Stimulated activated effector memory CD8-positive, alpha-beta T cell treated with anti-CD3 and anti-CD28 coated beads, Interleukin-12 subunit alpha, Interleukin-12 subunit beta, amount 100 ng/mL, for 72 hours (primary cell): ENCODE results near the gene FAM20B.
"Not testable (repeated sequence)": the region's sequence is repeated elsewhere in the genome, so short reads cannot be mapped to it uniquely, and the experiment has no call there.

Experiments used
- ATAC-seq: fragments of 150-1000 bp; cut with Tn5 transposase; 2 replicates; pipeline ENCODE4 v1.10.0; 2021
- DNase-seq, 2 donors: peaks; one replicate each; pipeline ENCODE4 v3.0.0; 2021 to 2022; ENCODE audit warnings: low spot score in 2 of 2
- H3K27ac Mint-ChIP-seq: one replicate; pipeline ENCODE4 v1.8.0; 2022; ENCODE audit warnings: mild to moderate bottlenecking, mixed read lengths
- H3K36me3 Mint-ChIP-seq: one replicate; pipeline ENCODE4 v1.8.0; 2022; ENCODE audit warnings: mild to moderate bottlenecking, mixed read lengths
- H3K4me1 Mint-ChIP-seq: one replicate; pipeline ENCODE4 v1.8.0; 2022; ENCODE audit warnings: mixed read lengths
- H3K4me3 Mint-ChIP-seq: one replicate; pipeline ENCODE4 v1.8.0; 2022; ENCODE audit warnings: mild to moderate bottlenecking, mixed read lengths
- H3K9me3 Mint-ChIP-seq: one replicate; pipeline ENCODE4 v1.8.0; 2022; ENCODE audit warnings: mixed read lengths

Gene FAM20B, protein sequence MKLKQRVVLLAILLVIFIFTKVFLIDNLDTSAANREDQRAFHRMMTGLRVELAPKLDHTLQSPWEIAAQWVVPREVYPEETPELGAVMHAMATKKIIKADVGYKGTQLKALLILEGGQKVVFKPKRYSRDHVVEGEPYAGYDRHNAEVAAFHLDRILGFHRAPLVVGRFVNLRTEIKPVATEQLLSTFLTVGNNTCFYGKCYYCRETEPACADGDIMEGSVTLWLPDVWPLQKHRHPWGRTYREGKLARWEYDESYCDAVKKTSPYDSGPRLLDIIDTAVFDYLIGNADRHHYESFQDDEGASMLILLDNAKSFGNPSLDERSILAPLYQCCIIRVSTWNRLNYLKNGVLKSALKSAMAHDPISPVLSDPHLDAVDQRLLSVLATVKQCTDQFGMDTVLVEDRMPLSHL

DNA sequence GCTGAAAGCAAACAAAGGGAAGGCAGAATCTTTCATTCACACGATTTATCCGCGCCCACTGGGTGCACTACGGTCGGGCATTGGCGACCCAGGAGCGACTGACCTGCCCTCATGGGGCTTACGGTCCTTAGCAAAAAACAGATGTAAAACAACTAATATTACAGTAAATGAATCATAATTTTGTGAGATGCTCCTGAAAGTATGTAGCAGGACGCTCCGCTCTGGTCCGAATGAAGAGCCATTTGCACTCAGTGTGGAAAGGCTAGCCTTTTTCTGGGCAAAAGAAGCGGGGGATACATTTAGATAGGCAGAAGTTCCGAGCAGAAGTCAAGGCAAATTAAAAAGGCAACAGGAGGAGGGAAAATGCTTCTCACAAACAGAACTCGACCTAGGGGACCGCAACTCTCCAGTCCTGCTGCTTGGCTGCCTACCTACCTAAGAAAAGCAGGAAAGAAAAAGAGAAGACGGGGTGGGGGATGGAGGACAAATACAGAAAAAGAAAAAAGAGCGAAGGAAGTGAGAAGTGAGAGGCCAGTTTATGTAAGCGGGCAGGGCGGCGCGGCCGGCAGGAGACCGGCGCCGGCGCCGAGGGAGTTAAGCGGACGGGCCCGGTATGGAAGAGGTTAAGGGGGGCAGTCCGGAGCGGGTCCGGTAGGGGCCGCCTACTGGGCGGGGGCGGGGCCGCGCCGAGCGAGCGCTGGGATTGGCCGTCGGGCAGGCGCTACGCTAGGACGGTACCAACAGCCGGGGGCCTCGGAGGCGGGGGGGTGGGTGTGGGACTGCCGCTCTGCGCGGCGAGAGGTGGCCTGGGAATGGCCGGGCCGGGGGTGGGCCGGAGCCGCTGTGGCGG lies at the start of gene FAM20B:
TSS of gene FAM20B (plus strand) at position 770 of the 850 bp plus-strand sequence. CDS start 17,954 bp downstream, outside the sequence.
- peak; percentile 74 to 89 for DNase-seq
- H3K27ac Mint-ChIP-seq, result peak within 1 kb of the TSS; percentile 89
- peak within 1 kb of the TSS; percentile 82 for H3K4me3 Mint-ChIP-seq
- no peaks in the 10 kb centered on the region for H3K9me3 Mint-ChIP-seq
- ATAC-seq, result peak; percentile 91
- H3K36me3 Mint-ChIP-seq, result peaks cover 5% of the 10 kb centered on the region
- peaks cover 52% of the 10 kb centered on the region for H3K4me1 Mint-ChIP-seq

DNA sequence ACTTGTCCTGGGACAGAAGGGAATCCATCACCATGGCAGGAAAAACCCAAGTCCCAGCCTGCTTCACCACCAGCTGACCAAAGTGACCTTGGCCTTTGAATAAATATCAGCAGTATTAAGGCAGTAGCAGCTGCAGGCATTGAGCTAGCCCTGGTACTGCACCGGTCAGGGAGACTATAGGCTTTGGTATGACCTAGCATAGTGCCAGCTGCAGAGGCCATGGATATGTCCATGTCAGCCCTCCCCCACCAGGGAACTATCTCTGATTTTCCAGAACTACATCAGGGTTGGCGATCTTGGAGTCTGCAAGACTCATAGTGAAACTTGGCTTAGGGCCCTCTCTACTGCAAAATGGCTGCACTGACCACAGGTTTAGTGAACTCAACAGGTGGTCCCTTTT lies 49.2 kb upstream of the FAM20B start:
- Mint-ChIP-seq H3K4me1 (peaks cover 14% of the 10 kb centered on the region), H3K27ac (no peak overlapping the region), H3K36me3 (no peaks in the 10 kb centered on the region), H3K4me3 (no peak overlapping the region), H3K9me3 (peaks cover 13% of the 10 kb centered on the region)
- ATAC-seq (no peak), DNase-seq (no peak)

DNA sequence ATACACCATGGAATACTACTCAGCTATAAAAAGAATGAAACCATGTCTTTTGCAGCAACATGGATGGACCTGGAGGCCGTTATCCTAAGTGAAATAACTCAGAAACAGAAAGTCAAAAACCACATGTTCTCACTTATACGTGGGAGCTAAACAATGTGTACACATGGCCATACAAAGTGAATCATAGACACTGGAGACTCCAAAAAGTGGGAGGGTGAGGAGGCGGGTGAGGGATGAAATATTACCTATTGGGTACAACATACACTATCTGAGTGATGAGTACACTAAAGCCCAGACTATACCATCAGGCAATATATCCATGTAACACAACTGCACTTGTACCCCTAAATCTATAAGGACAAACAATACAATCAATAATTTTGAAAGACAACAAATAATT lies 39.5 kb upstream of the FAM20B start:
- Mint-ChIP-seq H3K4me3 (no peak overlapping the region), H3K4me1 (no peaks in the 10 kb centered on the region), H3K27ac (no peak overlapping the region), H3K9me3 (no peaks in the 10 kb centered on the region), H3K36me3 (no peaks in the 10 kb centered on the region)
- no peak for DNase-seq
- no peak for ATAC-seq

DNA sequence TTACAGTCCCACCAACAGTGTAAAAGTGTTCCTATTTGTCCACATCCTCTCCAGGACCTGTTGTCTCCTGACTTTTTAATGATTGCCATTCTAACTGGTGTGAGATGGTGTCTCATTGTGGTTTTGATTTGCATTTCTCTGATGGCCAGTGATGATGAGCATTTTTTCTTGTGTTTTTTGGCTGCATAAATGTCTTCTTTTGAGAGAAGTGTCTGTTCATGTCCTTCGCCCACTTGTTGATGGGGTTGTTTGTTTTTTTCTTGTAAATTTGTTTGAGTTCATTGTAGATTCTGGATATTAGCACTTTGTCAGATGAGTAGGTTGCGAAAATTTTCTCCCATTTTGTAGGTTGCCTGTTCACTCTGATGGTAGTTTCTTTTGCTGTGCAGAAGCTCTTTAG lies 37.5 kb upstream of the FAM20B start:
- H3K9me3 Mint-ChIP-seq, DNase-seq, H3K27ac Mint-ChIP-seq, H3K4me3 Mint-ChIP-seq, H3K36me3 Mint-ChIP-seq, ATAC-seq, H3K4me1 Mint-ChIP-seq: not testable (repeated sequence)

DNA sequence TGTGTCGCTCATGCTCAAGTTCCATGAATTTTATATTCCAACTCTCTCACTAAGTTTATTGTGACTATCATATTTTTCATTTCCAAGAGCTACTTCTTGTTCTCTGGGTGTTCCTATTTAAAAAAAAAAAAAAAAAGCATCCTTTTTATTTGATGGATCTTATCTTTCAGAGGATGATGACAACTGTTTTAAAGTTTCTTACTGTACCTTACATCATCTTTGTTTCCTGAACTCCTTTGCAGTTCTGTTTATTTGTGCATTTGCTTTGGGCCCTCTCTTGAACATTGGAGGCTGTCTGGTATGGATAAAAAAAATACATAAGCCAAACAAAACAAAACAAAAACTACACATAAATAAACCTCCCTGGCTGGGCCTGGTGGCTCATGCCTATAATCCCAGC lies 32.1 kb upstream of the FAM20B start:
- Mint-ChIP-seq H3K36me3 (no peaks in the 10 kb centered on the region), H3K9me3 (no peaks in the 10 kb centered on the region), H3K4me3 (no peak overlapping the region), H3K4me1 (peaks cover 4% of the 10 kb centered on the region), H3K27ac (no peak overlapping the region)
- no peak for ATAC-seq
- no peak for DNase-seq

DNA sequence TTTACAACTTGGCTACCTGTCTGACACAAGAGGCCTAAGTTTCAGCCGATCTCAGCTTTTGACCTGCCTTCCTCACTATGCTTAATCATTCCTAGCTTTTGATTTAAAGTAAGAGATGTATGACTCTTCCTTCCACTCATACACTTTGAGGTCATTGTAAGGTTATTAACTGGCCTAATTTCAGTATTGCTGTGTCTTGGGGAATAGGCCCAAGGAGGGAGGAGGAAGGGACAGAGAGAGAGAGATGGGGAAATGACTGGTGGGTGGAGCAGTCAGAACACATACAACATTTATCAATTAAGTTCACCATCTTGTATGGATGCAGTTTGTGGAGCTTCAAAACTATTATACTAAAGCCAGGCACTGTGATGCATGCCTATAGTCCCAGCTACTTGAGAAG lies 28.3 kb upstream of the FAM20B start:
- Mint-ChIP-seq H3K9me3 (no peaks in the 10 kb centered on the region), H3K4me3 (no peak overlapping the region), H3K27ac (no peak overlapping the region), H3K36me3 (no peaks in the 10 kb centered on the region), H3K4me1 (peaks cover 4% of the 10 kb centered on the region)
- ATAC-seq, result peak; percentile 92
- DNase-seq, result no peak

DNA sequence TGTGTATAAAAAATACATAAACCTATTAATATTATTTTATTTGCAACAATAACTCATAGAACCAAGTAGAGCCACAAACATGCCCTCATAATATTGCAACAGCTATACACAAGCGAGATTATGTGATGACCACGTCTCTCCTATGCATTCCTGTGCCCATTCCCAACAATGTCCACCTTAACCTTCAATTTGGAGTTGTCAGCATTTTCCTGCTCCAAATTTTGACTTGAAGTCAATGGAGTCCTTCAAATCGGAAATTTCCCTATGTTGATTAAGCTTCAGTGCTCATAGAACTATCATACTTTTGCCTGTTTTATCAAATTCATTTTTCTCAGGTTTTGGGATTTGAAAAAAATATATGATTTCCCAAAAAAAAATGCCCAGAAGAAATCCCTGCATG lies 27.4 kb upstream of the FAM20B start:
- Mint-ChIP-seq H3K4me1 (peaks cover 11% of the 10 kb centered on the region), H3K4me3 (no peak overlapping the region), H3K36me3 (no peaks in the 10 kb centered on the region), H3K27ac (no peak overlapping the region), H3K9me3 (no peaks in the 10 kb centered on the region)
- ATAC-seq (no peak), DNase-seq (no peak)

DNA sequence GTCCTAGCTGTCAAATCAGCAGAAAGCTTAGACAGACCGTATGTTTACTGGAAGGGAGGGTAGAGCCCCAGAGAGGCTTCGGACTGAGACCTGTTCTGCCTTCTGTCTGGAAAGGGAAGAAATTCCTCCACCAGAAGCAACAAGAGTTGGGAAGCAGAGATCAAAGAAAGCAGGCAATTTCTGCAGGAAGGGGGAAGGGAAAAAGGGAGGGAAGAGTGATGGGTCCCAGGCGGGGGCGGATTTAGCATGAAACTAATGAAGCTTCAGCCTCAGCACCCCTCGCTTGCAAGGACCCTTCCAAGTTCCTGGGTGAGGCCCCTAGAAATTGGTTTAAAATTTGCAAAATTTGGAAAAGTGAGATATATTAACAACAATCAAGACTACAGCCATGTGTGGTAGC lies 26.6 kb upstream of the FAM20B start:
- Mint-ChIP-seq H3K4me1 (peaks cover 16% of the 10 kb centered on the region), H3K36me3 (no peaks in the 10 kb centered on the region), H3K4me3 (no peak overlapping the region), H3K9me3 (no peaks in the 10 kb centered on the region), H3K27ac (no peak overlapping the region)
- ATAC-seq, result no peak
- no peak for DNase-seq

DNA sequence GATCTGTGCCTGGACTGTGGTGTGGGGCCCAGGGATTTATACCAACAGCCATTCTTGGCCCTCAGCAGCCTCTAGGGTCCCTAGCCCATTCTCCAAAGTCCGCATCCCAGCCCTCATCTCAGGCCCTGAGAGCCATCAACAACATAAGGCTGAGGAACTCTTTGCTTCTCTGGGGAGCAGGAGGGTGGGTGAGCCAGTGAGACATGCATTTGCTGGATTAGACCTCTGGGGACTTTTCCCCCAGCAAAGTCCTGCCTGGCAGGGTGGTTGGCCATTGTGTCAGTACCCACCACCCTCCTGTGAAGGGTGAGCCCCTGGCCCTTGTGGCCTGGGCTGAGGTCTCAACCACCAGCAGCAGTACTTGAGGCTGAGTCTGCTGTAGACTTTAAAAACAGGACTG lies 24.2 kb upstream of the FAM20B start:
- H3K4me3 Mint-ChIP-seq, result no peak overlapping the region
- DNase-seq (no peak), ATAC-seq (no peak)
- H3K27ac Mint-ChIP-seq, result no peak overlapping the region
- H3K4me1 Mint-ChIP-seq, result peaks cover 26% of the 10 kb centered on the region
- H3K36me3 Mint-ChIP-seq, result no peaks in the 10 kb centered on the region
- no peaks in the 10 kb centered on the region for H3K9me3 Mint-ChIP-seq

DNA sequence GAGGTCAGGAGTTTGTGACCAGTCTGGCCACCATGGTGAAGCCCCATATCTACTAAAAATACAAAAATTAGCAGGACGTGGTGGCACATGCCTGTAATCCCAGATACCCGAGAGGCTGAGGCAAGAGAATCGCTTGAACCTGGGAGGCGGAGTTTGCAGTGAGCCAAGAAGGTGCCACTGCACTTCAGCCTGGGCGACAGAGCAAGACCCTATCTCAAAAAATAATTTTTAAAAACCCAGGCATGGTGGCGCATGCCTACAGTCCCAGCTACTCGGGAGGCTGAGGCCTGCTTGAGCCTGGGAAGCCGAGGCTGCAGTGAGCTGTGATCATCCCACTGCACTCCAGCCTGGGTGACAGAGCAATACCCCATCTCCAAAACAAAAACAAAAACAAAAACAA lies 23.6 kb upstream of the FAM20B start:
- not testable (repeated sequence) for ATAC-seq, H3K9me3 Mint-ChIP-seq, H3K4me3 Mint-ChIP-seq, DNase-seq, H3K36me3 Mint-ChIP-seq
- Mint-ChIP-seq H3K27ac (peak overlapping the region; percentile 62), H3K4me1 (peaks cover 26% of the 10 kb centered on the region)

DNA sequence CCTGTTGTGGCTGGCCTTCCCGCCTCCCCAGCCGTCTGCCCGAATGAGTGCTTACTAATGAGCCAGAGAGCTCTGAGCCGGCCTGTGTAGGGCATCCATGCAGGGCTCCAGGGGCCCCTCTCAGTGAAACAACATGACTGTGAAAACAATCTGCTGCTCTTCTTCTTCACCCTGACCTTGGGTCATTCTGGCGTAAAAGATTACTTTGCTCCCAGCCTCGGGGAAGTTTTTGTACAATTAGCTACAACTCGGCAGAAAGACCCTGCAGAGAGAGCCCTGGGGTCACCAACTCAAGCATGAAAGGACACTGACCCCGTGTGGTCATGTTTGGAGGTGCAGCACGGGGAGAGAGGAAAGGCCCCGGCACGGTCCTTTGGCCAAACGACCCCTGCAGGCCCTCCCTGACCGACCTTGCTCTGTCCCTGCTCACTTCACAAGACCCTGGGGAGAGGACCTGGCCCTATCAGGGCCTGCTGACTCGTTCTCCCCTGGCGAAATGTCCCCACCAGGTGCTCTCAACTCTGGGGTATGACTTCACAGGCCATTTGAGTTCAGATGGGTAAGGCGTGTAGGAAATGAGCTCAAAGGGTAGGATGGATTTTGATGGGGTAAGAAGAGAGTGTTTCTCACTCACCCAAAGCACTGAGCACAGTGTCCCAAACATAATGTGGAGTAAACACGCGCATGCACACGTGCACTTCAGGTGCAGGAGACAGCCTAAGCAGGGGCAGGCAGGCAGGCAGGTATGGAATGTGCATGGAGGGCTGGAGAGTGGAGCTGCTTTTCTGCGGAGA lies 22.9 kb upstream of the FAM20B start:
- peaks cover 22% of the 10 kb centered on the region for H3K4me1 Mint-ChIP-seq
- ATAC-seq (peak; percentile 73), DNase-seq (peak; percentile 62 to 89)
- no peaks in the 10 kb centered on the region for H3K36me3 Mint-ChIP-seq
- H3K9me3 Mint-ChIP-seq, result no peaks in the 10 kb centered on the region
- H3K27ac Mint-ChIP-seq, result peak overlapping the region; percentile 62
- no peak overlapping the region for H3K4me3 Mint-ChIP-seq

DNA sequence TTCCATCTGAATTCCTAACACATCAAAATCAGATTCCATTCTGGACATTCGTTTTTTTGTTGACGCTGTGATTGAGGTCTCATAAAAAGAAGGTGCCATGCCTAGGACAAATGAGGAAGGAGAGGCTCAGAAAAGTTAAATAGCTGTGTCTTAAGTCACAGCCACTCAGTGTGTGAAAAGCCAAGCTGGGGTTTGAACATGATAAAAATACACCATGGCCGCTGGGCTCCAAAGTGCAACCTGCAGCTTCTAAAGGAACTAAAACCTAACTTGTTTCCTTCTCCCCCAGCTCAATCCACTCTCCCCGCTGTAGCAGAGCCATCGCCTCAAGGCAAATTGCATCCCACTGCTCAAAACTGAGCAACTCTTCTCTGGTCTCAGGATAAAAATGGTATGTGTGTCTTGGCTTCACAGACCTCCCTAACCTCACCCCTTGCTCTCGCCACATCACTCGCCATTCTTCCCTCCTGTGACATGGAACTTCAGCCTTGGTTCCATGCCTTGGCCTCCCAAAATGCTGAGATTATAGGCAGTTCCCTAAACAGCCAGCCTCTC lies 22.1 kb upstream of the FAM20B start:
- no peaks in the 10 kb centered on the region for H3K36me3 Mint-ChIP-seq
- H3K9me3 Mint-ChIP-seq, result no peaks in the 10 kb centered on the region
- H3K4me3 Mint-ChIP-seq, result no peak overlapping the region
- peak overlapping the region; percentile 84 for H3K27ac Mint-ChIP-seq
- H3K4me1 Mint-ChIP-seq, result peaks cover 22% of the 10 kb centered on the region
- no peak for ATAC-seq
- no peak for DNase-seq

DNA sequence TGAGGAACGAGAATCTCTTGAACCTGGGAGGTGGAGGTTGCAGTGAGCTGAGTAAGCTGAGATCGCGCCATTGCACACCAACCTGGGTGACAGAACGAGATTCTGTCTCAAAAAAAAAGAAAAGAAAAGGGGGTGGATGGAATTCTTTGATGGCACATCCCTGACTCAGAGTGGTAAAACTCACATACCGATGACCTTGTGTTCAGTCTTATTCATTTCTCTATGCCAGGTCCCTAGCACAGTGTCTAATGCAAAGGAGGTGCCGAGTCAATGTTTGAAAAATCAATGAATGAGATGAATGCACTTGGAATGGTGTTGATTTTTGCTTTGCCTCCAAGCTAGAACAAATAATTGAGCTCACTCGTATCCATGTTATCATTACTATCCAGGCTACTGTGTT lies 18.5 kb upstream of the FAM20B start:
- no peak for ATAC-seq

DNA sequence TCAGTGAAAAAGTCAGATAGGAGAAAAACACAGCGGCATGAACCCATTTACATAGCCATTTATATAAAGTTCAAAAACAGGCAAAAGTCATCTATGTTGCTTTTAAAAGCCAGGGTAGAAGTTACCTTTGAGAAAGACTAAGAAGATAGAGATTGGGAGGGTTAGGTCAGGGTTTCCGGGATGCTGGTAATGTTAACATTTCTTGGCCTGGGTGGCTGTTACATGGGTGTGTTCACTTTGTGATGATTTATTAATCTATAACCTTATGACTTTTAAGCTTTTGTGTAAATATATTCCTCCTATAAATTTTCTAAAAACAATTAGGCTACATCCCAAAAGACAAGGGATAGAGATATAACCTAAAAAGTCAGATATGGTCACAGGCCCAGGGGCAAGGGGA lies 15.0 kb upstream of the FAM20B start:
- no peaks in the 10 kb centered on the region for H3K4me1 Mint-ChIP-seq
- H3K9me3 Mint-ChIP-seq, result no peaks in the 10 kb centered on the region
- no peak overlapping the region for H3K27ac Mint-ChIP-seq
- H3K36me3 Mint-ChIP-seq, result no peaks in the 10 kb centered on the region
- DNase-seq (no peak), ATAC-seq (no peak)
- no peak overlapping the region for H3K4me3 Mint-ChIP-seq

More for the DNA sequence above, 18.5 kb upstream of the FAM20B start:
- no peak overlapping the region for H3K4me3 Mint-ChIP-seq
- no peaks in the 10 kb centered on the region for H3K9me3 Mint-ChIP-seq
- H3K36me3 Mint-ChIP-seq, result no peaks in the 10 kb centered on the region
- no peak overlapping the region for H3K27ac Mint-ChIP-seq
- peaks cover 22% of the 10 kb centered on the region for H3K4me1 Mint-ChIP-seq
- no peak for DNase-seq

DNA sequence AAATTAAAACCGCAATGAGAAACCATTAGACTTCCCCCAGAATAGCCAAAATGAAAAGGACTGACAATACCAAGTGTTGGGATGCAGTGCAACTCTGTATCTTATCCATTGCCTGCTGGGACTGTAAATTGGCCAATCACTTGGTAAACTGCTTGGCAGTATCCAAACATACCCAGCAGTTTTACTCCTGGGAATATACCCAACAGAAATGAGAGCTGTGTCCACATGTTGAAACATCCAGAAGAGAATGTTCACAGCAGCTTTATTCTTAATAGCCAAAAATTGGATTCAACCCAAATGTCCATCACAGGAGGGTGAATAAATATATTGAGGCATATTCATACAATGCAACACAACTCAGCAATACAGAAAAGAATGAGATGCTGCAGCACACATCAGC lies 13.7 kb upstream of the FAM20B start:
- ATAC-seq (no peak), DNase-seq (no peak)
- H3K4me1 Mint-ChIP-seq, result no peaks in the 10 kb centered on the region
- H3K36me3 Mint-ChIP-seq, result no peaks in the 10 kb centered on the region
- no peak overlapping the region for H3K4me3 Mint-ChIP-seq
- H3K27ac Mint-ChIP-seq, result no peak overlapping the region
- H3K9me3 Mint-ChIP-seq, result no peaks in the 10 kb centered on the region
